ENCODE results near the gene RBM47.

- TF ChIP-seq CTCF (IDR thresholded peaks at IDR 0.05) (no peak), POLR2A (IDR thresholded peaks at IDR 0.05) (no peak)
These were observed 162.9 kb downstream of the RBM47 start for GRCh38 chr4:40466789-40467188.

All from thyroid gland (tissue), 4 donors.